NCI-H2196 (cell line): ENCODE results near the gene CYP27C1.
"Not testable (repeated sequence)": the region's sequence is repeated elsewhere in the genome, so short reads cannot be mapped to it uniquely, and the experiment has no call there.

Experiments
- DNase-seq: peaks from one replicate; lab custom pipeline; 2025; ENCODE audit not compliant: unreplicated experiment; lab: John Stamatoyannopoulos, UW

CYP27C1 gene

DNA sequence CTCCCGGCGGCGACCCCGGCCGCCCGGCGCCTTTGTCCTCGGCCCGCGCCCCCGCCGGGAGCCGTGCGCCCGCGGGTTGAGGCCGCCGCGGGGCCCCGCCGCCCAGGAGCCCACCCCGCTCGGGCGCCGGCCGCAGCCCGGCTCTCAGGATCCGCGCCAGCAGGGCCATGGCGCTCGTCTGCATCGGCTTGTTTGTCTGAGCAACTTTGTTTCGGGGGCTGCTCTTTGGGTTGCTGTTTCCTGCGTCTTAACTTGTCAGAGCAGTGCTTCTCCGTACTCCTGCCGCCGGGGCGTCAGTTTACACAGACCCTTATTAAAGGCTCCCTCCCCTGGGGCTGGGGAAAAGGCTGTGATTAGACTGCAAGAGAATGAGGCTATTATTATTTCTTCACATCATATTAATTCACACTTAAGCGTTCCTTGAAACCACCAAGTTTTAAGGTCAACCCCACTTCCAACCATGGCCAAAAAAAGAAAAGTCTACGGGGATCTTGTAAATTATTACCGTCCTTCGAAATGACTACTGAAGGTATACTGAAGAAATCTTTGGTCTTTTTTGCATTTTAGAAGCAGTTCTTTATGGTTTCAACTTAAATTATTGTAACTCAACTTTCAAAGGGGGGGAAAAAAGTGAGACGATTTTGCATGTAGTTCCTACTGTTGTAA is at the start of gene CYP27C1:
Gene CYP27C1, minus strand, starts transcription at position 198 of the 666 bp plus-strand sequence. Its CDS starts 29 bp downstream, at position 169.
- DNase-seq, result no peak

DNA sequence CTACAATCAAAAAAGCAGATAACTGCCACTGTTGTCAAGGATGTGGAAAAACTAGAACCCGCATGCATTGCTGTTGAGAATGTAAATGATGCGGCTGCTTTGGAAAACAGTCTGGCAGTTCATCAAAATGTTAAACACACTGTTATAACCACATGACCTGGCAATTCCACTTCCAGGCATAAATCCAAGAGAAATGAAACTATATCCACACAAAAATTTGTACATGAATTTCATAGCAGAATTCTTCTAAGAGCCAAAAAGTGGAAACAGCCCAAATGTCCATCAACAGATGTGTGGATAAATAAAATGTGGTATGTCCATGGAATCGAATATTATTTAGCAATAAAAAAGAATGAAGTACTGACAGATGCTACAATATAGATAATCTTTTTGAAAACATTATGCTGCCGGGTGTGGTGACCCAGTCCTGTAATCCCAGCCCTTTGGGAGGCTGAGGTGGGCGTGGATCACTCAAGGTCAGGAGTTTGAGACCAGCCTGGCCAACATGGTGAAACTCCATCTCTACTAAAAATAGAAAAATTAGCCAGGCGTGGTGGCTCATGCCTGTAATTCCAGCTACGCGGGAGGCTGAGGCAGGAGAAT is 41.8 kb upstream of the CYP27C1 start:
- no peak for DNase-seq

DNA sequence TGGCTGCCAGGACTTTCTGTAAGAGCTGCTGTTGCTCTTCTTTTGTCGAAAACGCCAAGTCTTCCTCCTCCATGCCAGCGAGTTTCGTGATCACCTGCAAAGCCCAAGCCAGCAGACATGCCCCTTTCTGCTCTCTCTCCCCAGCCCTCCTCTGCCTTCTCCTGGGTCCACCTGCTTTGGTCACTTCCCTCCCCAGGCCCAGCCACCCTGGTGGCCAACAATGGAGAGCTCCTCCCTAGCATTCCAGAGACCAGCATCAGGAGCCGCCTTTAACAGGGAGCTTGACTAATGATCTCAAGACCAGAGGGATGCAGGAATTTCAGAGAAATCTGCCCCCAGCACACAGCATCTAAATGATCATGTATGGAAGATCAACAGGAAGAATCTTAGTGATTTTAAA is 39.3 kb upstream of the CYP27C1 start:
- DNase-seq, result no peak

GRCh38 chr2:127256866-127257265 is 36.8 kb upstream of the CYP27C1 start:
- DNase-seq, result no peak

DNA sequence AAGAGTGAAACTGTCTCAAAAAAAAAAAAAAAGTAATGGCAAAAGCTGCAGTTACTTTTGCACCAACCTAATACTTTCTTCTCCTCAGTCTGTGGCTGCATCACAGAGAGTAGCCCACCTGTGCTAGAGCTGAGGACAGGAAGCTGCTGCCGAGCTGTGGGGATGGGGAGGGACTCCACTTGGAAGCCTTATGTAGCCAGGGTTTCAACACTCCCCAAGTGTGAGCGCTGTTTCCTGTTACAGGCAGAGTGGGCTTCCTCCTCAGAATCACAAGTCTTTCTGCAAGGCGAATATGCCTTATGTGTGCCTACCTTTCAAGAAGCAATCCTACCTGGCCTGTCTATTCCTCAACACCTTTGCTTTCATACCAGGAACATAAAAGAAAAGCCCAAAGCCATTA is 36.3 kb upstream of the CYP27C1 start:
- DNase-seq, result no peak

DNA sequence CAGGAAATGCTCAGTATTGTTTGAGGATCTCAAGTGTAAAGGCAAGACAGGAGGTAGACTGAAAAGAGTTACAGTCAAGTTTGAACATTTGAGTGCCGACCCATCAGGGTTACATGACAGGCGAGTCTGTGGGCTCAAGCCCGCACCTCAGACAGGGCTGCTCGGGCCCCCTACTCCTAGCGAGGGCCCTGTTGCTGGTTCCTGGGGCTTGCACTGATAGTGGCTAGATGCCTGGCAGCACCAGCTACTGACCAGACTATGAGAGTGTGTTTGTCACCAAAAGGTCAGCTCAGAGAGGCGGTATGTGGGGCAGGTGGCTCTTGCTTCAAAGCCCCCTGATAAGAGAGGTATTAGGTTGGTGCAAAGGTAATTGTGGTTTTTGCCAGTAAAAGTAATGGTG is 35.6 kb upstream of the CYP27C1 start:
- no peak for DNase-seq

GRCh38 chr2:127255146-127255545 is 35.0 kb upstream of the CYP27C1 start:
- DNase-seq, result no peak

DNA sequence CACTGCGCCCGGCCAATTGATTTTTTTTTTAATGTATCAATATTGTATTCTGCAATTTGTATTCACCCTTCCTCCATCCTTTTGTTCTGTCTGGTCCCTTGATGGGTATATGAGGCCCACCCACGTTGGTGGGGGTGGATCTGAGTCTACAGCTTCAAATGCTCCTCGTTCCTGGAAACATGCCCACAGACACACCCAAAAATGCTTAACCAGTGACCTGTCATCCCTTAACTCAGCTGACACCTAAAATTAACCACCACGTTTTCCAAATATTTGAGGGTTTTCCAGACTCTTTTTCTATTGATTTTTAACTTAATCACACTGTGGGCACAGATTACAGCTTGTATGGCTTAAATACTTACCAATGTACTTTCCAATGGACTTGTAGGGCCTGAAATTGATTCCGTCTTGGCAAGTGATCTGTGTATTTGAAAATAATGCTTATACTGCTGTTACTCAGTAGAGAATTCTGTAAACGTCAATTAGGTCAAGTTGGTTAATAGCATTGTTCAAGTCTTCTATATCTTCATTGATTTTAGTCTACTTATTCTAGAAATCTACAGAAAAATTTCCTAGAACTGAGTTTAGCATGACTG is 34.4 kb upstream of the CYP27C1 start:
- no peak for DNase-seq

DNA sequence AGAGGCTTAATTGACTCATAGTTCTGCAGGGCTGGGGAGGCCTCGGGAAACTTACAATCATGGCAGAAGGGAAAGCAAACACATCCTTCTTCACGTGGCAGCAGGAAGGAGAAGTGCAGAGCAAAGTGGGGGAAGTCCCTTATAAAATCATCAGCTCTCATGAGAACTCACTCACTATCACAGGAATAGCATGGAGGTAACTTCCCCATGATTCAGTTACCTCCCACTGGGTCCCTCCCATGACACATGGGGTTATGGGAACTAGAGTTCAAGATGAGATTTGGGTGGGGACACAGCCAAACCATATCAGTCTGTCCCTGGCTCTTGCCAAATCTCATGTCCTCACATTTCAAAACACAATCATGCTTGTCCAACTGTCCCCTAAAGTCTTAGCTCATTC is 21.1 kb upstream of the CYP27C1 start:
- DNase-seq, result not testable (repeated sequence)

DNA sequence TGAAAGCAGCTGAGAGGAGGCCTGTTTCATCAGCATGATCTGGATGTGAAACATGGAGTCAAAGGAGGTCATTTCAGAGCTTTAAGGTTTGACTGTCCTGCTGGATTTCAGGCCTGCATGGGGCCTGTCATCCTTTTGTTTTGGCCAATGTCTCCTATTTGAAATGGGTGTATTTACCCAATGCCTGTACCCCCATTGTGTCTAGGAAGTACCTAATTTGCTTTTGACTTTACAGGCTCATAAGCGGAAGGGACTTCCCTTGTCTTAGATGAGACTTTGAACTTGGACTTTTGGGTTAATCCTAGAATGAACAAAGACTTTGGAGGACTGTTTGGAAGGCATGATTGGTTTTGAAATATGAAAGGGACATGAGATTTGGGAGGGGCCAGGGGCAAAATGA is 19.3 kb upstream of the CYP27C1 start:
- DNase-seq, result no peak

DNA sequence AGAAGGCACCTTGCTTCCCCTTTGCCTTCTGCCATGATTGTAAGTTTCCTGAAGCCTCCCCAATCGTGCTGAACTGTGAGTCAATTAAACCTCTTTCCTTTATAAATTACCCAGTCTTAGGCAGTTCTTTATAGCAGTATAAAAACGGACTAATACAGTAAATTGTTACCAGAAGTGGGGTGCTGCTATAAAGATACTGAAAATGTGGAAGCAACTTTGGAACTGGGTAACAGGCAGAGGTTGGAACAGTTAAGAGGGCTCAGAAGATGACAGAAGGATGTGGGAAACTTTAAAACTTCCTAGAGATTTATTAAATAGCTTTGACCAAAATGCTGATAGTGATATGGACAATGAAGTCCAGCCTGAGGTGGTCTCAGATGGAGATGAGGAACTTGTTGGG is 17.7 kb upstream of the CYP27C1 start:
- not testable (repeated sequence) for DNase-seq

DNA sequence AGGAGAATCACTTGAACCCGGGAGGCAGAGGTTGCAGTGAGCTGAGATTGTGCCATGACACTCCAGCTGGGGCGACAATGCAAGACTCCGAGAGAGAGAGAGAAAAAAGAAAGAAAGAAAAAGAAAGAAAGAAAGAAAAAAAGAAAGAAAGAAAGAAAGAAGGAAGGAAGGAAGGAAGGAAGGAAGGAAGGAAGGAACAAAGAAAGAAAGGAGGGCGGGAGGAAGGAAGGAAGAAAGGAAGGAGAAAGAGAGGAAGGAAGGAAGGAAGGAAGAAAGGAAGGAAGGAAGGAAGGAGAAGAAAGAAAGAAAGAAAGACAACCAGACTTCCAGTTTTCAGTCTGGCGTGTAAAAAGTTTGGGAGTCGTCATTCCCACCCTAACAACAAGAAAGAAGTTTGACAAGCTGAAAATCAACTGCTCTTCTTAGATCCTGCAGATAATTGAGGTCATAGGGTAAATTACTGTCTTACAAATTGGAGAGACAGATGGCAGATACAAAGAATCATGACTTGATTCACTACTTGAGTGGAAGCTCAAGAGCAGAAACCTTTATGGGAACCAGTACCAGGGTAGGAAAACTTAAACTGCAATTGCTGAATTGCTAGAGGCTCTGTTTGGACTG is 15.1 kb upstream of the CYP27C1 start:
- no peak for DNase-seq

GRCh38 chr2:127233710-127234109 is 13.6 kb upstream of the CYP27C1 start:
- DNase-seq, result no peak

DNA sequence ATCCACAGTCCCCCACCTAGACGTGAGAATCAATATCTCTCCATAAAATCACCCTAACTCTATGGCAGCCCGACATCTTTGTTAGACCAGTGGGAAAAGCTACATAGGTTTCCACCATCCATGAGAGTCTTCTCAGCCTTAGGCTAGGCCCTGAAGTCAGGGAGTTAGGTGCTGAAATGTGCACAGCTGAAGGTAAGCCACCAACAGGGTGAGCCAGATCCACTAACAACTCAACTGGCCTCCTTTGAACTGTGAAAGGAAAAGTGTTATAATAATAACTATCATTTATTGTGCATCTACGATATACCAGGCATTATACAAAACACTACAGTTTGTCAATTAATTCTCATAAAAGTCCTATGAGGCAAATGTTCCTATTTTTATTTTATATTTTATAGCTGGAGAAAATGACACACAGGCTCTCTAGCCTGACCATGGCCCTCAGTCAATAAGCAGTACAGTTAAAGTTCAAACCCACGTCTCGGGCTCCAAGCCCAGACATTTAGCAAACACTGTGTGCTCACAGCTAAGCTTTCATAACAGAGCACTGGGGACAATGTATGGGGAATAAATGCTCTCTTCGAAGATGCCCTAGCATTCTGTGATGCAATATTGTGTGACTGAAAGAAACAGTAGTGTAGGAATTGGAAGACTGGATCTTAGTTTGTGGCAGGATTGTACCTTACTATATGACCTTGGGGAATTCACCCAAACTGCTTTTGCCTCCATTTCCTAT is 11.2 kb upstream of the CYP27C1 start:
- DNase-seq, result no peak

DNA sequence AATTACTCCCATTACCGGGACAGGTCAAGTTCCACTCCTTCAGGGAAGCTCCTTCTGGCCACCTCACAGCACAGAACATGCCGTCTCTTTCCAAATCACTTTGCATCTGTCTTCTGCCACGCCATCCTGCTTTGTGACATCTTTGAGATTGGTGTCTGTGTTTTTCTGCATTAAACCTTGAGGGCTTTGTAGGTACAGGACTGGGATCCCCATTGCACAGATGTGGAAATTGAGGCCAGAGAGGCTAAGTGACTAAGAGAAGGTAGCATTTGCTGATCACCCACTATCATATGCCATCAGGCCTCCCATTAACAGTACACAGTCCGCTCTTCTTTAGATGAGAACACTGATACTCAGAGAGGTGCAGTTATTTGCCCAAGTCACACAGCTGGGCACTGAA is 9.5 kb upstream of the CYP27C1 start:
- no peak for DNase-seq

DNA sequence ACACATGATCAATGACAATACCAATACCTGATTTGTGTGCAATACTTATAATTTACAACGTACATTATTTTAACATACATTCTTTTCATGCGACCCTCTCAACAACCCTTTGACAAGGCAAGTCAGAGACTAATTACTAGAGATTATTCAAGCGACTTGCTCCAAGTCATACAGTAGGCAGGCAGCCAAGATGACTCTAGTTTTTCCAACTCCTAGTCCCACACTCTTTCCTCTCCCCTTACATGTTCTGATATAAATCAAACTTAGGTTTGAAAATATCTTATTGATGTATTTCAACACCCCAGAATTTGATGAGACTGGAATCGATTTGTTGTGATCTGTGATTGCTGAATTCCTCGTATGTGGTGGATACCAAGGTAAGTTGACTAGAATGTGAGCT is 8.0 kb upstream of the CYP27C1 start:
- no peak for DNase-seq

DNA sequence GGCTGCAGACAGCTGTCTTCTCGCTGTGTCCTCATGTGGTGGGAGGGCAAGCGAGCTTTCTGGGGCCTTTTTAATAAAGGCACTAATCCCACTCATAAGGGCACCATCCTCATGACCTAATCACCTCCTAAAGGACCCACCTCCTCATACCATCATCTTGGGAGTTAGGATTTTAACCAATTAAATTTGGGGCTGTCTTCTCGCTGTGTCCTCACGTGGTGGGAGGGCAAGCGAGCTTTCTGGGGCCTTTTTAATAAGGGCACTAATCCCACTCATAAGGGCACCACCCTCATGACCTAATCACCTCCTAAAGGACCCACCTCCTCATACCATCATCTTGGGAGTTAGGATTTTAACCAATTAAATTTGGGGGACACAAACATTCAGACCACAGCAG is 7.2 kb upstream of the CYP27C1 start:
- not testable (repeated sequence) for DNase-seq

DNA sequence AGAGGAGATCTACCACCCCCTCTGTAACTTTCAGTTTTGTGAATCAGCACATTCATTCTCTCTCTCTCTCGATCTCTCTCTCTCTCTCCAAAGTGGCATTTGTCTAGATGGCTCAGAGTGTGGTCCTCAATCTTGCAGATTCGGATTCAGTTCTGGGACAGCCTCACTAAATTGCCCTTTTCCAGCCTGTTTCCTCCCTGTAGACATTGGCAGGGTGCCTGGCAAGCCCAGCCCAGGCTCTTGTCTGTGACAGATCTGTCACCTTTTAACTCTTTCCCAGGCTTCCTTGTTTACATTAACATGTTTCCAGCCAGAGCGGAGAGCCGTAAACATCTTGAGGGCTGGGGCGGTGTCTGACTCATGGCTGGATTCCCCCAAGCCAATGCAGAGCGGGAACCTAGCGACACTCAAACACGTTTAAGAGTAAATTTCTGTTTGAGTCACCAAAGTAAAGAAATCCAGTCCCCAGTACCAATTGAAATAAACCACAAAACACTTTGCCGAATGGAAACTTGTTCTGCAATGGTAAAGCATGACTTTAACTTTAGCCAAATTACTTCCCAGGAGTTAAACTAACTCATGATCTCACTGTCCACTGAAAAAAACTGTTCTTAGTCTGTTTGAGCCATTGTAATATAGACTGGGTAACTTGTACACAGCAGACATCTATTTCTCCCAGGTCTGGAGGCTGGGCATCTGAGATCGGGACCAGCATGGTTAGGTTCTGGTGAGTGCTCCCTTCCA is 6.6 kb upstream of the CYP27C1 start:
- DNase-seq, result peak; percentile 75

DNA sequence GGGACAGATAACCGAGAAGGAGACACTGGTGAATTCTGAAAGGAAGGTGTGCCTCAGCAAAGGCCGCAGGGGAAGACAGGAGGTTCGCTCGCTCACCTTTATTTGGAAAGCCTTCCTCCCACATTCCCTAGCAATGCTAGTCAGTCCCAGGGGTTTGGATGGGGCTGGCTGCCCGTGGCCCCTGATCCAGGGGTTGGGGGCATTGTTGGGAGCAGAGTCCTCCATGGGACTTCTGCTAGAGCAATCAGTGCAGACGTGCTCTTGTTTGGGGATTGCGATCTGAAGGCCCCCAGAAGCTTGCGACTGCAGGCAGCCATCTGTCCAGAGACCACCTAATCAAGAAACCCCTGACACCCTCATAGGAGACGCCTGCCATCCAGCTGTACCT is 6.0 kb upstream of the CYP27C1 start:
- DNase-seq, result no peak

- DNase-seq, result no peak
Observed at GRCh38 chr2:127225186-127225960, 5.3 kb upstream of the CYP27C1 start.
